Left renal pelvis (tissue), 4 donors: ENCODE measurements around the gene SLC25A3. TPM values are rescaled to one million over a fixed set of nuclear protein-coding genes. Genes with fewer than 3 reads are reported as not detected.
"Not testable (repeated sequence)": the region's sequence is repeated elsewhere in the genome, so short reads cannot be mapped to it uniquely, and the experiment has no call there.

Experiments used
- DNase-seq, 4 donors: peaks; one replicate each; pipeline ENCODE4 v3.0.0-alpha.2; 2013; ENCODE audit warnings: low read depth in 4 of 4, low spot score in 3 of 4
- polyA plus RNA-seq, 4 donors: library from polyadenylated mRNA; unstranded; fragments of 120-200 nt; gene quantifications; one replicate each; pipeline ENCODE4 v1.2.1, GENCODE V29; 2013; ENCODE audit not compliant: insufficient read length in 4 of 4

SLC25A3 gene
- polyA plus RNA-seq, 4 donors = 528 to 733 (median 604) TPM

DNA sequence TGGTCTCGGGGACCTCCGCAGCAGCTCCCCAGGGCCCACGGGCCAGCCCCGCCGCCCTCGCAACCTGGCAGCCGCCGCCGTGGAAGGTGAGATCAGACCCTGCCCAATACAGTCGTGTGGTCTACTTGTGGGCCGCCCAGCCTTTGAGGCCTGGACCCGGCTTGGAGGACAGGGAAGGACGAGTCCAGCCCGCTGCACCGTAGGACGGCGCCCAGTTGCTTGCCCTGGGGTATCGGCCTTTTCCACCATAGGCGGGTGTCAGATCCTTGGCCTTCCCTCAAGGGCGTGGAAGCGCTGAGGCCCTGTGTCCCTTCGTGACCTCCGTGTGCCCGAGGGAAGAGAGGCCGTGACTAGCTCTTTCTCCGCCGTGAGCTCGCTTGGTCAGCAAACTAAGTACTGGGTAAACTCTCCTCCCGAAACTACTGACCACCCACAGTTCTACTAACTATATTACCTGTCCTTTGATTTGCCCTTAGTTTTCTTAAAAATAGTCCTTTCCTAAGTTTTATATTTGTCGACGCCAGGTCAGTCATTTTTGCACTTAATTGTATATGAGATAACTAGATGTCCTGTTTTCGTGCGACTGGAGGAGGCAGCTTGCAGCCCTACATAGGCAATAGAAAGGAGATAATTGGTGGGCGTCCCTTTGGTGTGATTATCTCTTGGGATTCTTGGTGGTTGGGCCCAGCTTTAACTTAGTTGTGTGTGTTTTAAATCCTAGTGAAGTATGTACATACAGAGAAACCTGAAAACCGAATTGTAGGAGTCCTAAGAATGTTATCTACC is 757 bp downstream of the SLC25A3 start:
- DNase-seq = no peak

DNA sequence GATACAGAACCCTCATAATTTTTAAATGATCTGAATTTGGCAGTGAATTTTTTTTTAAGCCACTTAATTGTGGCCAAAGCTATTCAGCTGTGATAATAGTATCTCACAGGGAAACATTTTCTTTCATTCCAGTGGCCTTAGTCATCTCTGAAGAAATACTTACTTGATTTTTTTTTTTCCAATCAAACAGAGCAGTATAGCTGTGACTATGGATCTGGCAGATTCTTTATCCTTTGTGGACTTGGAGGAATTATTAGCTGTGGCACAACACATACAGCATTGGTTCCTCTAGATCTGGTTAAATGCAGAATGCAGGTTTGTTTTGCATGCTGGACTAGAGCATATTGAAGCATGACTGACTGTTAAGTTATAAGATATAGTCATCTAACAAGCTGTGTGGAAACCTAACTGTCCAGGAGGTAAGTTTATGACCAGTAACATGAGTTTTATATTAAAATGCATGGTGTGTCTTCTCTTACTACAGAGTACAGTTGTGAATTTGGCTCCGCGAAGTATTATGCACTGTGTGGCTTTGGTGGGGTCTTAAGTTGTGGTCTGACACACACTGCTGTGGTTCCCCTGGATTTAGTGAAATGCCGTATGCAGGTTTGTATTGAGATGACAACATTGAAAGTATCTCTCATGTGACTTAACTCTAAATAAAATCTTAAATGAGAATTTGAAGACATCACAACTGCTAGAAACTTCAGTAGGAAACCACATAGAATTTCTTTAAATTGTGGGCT is 1.9 kb downstream of the SLC25A3 start:
- DNase-seq = no peak

DNA sequence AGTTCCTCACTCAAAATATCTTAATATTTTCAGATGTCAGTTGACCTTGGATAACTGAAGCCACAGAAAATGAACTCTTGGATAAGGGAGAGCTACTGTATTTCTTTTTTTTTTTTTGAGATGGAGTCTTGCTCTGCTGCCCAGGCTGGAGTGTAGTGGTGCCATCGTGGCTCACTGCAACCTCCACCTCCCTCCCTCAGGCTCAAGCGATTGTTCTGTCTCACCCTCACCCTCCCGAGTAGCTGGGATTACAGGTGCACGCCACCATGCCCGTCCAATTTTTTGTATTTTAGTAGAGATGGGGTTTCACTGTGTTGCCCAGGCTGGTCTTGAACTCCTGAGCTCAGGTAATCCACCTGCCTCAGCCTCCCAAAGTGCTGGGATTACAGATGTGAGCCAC is 3.8 kb downstream of the SLC25A3 start:
- DNase-seq = not testable (repeated sequence)

DNA sequence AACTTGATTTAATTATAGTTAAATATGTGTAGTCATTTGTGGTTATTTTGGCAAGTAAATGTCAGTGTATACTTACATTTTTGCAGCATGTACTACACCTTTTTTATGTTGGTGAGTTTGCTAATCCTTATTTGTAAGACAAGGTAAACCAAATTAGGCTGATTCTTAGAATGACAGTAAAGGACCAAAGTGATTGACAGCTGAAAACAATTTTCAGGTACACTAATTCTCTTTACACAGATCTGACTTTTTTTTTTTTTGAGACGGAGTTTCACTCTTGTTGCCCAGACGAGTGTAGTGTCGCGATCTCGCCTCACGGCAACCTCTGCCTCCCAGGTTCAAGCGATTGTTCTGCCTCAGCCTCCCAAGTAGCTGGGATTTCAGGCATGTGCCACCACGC is 8.4 kb downstream of the SLC25A3 start:
- no peak for DNase-seq

DNA sequence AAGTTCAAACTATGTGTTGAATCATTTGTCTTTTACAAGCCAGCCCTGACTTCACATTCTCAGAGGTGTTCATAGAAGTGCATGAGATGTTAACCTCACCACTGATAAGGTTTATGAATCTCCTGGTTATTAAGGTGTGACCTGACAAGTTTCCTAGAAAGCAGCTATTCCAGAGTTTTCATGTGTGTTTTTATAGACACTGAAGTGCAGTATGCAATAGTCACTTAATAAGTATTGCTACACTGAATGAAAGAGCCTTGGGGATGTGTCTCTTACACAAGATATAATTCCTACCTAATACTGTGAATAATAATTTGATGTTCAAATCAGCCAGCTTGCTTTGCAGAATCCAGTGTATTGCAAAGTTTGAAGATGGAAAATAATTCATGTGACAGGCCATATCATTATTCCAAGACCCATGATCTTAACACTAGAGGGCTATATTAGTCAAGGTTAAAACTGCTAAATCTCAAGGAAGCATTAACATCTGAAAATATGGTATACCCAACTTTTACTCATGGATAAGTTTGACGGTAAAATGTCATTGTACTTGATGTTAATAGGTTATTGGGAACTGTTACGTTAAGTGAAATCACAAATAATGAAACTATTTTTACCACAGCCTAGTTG is 13.0 kb downstream of the SLC25A3 start:
- no peak for DNase-seq

DNA sequence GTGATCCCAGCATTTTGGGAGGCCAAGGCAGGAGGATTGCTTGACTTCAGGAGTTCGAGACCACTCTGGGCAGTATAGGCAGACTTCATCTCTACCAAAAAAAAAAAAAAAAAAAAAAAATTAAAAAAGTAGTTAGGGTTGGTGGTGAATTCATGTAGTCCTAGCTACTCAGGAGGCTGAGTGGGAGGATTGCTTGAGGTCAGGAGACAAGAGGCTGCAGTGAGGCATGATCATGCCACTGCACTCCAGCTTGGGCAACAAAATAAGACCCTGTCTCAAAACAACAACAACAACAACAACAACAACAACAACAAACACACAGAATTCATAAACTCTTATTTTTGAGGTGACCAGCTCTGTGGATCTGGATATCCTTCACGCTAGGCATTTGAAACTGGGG is 17.1 kb downstream of the SLC25A3 start:
- no peak for DNase-seq

DNA sequence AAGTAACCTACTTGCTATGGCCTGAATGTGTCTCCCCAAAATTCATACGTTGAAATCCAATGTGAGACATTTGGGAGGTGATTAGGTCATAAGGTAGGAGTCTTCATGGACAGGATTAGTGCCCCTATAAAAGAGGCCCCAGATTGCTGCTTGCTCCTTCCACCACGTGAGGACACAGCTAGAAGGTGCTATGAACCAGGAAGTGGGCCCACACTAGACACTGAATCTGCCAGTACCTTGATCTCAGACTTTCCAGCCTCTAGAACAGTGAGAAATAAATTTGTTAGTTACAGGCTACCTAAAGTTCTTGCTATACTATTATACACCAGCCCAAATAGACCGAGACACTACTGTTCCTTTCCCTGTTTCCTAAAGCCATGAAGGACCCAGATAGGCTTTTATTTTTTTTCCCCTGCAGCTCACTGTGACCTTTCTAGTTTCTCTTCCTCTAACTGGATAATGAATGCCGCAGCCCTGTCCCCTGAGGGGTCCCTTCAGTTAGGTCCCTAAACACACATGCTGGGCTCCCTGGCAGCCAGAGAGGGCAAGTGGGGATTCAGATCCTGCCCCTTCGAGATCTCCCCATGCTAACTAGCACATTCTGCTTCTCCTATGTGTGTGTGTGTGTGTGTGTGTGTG is 19.3 kb downstream of the SLC25A3 start:
- DNase-seq = no peak

DNA sequence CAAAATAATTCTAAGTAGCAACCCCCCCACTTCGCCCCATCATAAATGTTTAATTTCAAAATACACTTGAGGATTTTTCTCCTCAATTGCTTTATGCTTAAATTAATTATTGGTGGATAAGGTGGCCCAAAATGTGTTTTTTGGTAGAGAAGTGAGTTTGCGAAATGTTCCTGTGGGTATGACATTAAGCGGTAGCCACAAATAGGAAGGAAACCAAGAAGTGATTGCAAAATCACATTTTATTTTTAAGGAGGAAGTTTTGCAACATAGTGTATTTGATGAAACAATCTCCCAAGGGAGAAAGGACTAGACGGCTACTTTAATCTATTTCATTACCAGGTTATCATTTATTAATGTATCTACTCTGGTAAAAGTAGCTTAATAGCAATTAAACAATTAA is 25.5 kb downstream of the SLC25A3 start:
- DNase-seq = no peak

DNA sequence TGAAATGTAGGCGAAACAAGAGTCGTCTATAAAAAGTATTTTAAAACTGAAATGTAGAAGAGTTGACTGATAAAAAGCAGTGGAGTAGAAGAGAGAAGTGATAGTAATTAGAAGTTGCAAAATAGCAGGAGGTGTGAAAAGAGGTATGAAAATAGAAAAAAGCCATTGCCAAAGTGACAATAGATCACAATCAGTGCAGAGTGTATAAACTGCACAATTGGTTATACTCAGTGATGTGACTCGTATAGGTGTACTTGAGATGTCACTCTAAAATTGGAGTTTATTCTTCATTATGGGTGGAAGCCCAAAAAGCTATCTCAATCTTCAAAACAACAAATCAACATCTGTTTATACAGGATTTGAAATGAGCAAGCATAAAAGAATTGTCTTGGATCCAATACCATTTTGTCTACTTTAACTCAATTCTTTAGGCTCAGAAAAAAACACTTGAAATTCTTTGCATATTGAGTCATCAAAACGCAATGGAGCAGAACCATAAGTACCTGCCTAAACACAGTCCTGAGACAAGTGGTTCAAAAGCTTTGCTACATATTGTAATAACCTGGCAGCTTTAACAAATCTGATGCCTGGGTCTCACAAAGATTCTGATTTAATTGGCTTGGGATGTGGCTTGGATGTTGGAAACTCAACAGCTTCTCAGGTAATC is 42.3 kb downstream of the SLC25A3 start:
- DNase-seq = peak in 1 of 4 donors; percentile 12

DNA sequence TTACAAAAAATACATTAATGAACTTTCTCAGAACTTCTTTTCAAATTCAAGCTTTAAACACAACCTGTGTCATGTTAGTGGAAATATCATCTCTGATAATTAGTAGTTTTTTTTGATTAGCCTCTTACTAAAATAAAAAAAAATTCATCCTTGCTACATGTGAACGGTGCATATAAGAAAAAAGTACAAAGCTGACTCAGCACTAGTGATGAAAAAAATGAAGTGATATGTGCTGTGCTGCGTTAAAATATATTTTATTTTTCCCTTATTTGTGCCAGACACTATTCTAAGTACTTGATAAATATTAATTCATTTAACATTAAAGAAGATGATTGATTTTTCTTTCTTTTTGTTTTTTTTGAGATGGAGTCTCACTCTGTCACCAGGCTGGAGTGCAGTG is 43.6 kb downstream of the SLC25A3 start:
- DNase-seq = no peak

DNA sequence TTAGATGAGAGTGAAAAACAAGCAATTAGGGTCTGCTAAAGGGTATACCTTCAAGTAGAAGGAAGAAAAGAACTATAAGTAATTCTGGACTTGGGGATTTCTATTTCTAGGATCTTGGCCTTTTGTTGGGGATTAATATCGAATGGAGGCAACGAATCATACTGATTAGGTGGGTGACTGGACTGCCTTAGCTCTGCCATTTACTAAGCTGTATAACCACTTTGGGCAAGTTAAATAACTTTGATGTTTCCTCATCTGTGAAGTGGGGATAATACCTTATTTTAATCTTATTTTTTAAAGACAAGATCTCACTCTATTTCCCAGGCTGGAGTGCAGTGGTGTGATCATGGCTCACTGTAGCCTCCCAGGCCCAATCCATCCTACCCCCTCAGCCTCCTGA is 44.5 kb downstream of the SLC25A3 start:
- no peak for DNase-seq

DNA sequence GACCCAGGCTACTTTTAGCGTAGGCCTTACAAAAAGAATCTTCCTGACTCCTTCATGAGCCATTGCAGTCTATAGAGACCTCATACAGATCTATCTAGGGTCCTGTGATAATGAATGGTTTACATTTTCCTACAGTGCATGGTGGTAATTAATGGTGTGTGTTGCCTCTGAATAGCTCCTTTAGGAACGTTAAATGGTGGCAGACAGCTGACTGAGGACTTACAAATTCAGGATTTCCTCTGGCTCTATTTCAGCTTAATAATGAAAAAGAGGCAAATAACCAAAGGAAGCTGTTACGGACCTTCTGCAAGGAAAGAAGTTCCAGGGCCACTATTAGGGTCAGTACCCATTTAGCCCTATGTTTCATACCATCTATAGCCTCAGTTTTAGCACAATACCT is 46.0 kb downstream of the SLC25A3 start:
- no peak for DNase-seq

DNA sequence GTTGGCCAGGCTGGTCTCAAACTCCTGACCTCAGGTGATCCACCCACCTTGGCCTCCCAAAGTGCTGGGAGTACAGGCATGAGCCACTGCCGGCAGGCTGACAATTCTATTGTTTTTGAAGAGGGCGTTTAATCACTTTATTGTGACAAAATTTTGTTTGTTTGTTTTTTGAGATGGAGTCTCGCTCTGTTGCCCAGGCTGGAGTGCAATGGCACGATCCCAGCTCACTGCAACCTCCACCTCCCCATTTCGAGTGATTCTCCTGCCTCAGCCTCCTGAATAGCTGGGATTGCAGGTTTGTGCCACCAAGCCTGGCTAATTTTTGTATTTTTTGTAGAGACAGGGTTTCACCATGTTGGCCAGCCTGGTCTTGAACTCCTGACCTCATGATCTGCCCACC is 49.3 kb downstream of the SLC25A3 start:
- DNase-seq = not testable (repeated sequence)

DNA sequence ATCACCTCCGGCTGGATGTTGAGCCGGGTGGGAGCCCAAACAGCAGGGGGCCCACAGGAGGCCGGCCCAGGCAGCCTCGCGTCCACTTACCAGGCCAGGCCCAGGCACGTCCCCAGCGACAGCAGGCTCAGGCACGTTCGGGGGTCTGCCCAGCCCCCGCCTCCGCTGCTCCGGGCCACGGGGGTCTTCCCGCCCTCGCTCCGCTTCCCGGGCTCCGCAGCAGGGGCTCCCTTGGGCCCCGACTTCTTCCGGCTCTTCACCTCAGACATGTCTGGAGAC is 50.9 kb downstream of the SLC25A3 start:
- DNase-seq = no peak

DNA sequence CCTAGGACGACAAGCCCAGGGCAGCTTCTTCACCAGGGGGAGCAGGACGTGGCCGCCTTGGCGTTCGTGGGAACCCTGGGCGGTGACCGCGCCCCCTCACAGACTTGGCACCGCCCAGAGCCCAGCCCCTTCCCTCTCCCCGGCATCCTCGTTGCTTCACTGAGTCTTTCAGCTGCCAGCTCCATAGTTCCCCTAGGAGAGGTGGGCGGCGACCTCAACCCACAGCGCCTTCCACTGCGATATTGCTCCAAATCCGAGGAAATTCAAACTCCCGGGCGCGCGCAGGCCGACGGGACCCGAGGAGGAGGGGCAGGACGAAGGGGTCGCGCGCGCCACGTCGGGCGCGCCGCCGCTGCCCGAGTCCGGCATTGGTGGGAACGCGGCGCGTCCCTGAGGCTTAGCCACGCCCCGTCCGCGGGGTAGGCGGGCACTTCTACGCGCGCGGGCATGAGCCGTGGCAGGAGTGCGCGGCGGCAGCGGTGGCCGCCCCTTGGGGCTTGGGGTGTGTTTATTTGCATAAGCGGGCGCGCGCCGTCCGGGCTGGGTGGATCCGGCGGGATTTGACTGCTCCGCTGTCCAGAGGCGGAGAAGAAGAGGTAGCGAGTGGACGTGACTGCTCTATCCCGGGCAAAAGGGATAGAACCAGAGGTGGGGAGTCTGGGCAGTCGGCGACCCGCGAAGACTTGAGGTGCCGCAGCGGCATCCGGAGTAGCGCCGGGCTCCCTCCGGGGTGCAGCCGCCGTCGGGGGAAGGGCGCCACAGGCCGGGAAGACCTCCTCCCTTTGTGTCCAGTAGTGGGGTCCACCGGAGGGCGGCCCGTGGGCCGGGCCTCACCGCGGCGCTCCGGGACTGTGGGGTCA is 51.5 kb downstream of the SLC25A3 start, which contains the start of the genes APAF1 and IKBIP:
APAF1 (plus strand) TSS at position 579 of the 860 bp plus-strand sequence. CDS start 3,070 bp downstream, outside the sequence.
IKBIP (minus strand) TSS at position 77 of the 860 bp plus-strand sequence. CDS start 87 bp downstream, outside the sequence.
- peak; percentile 91 to 96 (median 94) for DNase-seq

DNA sequence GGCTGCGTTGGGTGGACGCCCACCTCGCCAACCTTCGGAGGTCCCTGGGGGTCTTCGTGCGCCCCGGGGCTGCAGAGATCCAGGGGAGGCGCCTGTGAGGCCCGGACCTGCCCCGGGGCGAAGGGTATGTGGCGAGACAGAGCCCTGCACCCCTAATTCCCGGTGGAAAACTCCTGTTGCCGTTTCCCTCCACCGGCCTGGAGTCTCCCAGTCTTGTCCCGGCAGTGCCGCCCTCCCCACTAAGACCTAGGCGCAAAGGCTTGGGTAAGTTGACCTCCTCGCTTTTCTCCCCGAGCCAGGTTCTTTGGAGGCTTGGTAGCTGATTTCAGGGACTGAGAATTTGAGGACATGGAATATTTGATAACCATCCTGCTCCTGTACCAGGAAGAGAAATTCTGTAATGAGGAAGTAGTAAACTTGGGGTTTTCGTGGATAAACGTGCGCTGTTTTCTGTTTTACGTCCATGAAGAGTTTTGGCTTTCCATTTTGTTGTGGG is 52.1 kb downstream of the SLC25A3 start:
- DNase-seq = peak in 1 of 4 donors; percentile 22

DNA sequence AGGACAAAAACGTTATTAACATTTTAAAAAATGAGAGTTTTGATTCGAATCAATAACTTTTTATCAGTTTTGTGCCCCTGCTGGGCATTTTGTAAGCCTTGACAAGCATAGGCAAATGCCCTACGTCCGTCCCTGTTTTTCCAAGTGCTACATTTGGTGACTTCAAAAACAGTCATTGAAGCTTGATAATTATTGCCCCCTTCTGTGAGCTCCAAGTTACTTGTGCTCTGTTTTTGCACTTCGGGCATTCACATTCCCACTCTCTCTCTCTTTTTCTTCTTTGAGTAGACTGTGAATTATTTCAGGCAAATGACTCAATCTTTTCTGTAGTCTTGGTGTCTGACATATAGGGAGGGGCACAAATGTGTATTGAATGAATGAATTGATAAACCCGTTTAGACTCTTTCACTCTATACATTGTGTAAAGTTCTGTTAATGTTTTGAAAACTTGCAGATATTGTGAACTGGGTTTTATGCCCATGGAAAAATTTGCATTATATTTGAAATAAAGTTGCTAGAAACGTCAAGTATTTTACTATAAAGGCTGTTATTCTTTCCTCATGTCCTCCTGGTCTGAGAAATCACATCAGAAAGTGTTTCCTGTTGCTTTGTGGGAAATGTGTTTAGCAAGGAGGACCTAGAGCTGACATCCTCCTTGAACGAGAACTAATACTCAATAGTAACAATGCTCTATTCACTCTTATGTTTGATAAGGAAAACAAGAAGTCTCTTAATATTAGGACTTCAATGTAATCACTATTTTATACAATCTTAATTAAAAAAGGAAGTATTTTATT is 53.0 kb downstream of the SLC25A3 start:
- DNase-seq = peak in 1 of 4 donors; percentile 17

DNA sequence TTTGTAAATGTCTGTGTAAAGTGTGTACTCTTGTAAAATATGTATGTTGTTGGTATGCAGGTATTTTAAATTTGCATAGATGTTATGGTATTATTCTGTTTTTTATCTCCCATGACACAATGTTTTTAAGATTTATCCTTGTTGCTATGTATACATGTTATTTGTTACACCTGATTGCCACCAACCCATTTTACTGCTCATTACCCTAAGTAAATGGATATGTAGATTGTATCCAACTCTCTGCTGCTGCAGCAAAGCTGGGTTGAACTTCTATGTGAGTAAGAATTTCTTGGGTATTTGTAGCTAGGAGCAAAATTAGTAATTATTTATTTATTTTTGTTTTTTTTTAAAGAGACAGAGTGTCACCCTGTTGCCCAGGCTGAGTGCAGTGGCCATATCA is 57.8 kb downstream of the SLC25A3 start:
- DNase-seq = no peak
